ENCODE measurements around the gene ACTR3. TPM values are rescaled to one million over a fixed set of nuclear protein-coding genes. Genes with fewer than 3 reads are reported as not detected.

ACTR3 gene
- total and polyA plus RNA-seq, 2 experiments from 2014 or later = 63.7 to 137 TPM

DNA sequence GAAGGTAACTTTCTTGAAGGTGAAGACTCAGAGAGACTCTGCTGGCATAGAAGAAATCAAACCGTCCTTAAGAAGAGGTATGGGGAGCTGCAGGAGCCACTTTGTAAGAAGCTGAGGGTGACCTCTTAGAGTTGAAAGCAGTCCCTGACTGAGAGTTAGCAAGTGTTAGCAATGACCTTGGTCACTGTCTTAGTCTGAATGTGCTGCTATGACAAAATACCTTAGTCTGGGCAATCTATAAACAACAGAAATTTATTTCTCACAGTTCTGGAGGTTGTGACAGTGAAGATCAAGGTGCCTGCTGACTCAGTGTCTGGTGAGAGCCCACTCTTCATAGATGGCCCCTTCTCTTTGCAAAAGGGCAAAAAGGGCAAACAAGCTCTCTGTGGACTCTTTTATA lies 35.7 kb upstream of the ACTR3 start:
- Histone ChIP-seq H3F3A (replicated peaks; ENCODE audit: low read depth) (no peaks in the 10 kb centered on the region), H3K4me3 (no peak overlapping the region), H2AFZ (no peak overlapping the region), H3K27ac (ENCODE audit: low read depth) (no peak overlapping the region), H3K9me2 (ENCODE audit: insufficient read depth) (no peaks in the 10 kb centered on the region), H3K79me2 (replicated peaks; ENCODE audit: insufficient read depth) (no peaks in the 10 kb centered on the region), H3K4me2 (no peak overlapping the region), H3K36me3 (ENCODE audit: insufficient read depth) (no peaks in the 10 kb centered on the region), H4K20me1 (replicated peaks; ENCODE audit: insufficient read depth) (no peaks in the 10 kb centered on the region), H3K4me1 (ENCODE audit: insufficient read depth) (no peaks in the 10 kb centered on the region), H3K27me3 (ENCODE audit: insufficient read depth) (no peaks in the 10 kb centered on the region)
- Mint-ChIP-seq H3K27me3 (ENCODE audit: insufficient read depth, low read depth, poor library complexity) (no peaks in the 10 kb centered on the region), H3K4me3 (no peak overlapping the region), H3K36me3 (ENCODE audit: low read depth) (no peaks in the 10 kb centered on the region), H3K4me1 (no peaks in the 10 kb centered on the region), H3K9me3 (no peaks in the 10 kb centered on the region), H3K27ac (no peak overlapping the region)
- DNase-seq (ENCODE audit: low spot score) = no peak
- ATAC-seq = no peak
- TF ChIP-seq POLR2AphosphoS5 (IDR thresholded peaks at IDR 0.05; ENCODE audit: low read depth) = no peak
- TF ChIP-seq NANOG (IDR thresholded peaks at IDR 0.05; ENCODE audit: borderline replicate concordance) = no peak
- no peak for TF ChIP-seq EZH2 (IDR thresholded peaks at IDR 0.05; ENCODE audit: low read depth, unreplicated experiment)
- TF ChIP-seq, protein P1, sequence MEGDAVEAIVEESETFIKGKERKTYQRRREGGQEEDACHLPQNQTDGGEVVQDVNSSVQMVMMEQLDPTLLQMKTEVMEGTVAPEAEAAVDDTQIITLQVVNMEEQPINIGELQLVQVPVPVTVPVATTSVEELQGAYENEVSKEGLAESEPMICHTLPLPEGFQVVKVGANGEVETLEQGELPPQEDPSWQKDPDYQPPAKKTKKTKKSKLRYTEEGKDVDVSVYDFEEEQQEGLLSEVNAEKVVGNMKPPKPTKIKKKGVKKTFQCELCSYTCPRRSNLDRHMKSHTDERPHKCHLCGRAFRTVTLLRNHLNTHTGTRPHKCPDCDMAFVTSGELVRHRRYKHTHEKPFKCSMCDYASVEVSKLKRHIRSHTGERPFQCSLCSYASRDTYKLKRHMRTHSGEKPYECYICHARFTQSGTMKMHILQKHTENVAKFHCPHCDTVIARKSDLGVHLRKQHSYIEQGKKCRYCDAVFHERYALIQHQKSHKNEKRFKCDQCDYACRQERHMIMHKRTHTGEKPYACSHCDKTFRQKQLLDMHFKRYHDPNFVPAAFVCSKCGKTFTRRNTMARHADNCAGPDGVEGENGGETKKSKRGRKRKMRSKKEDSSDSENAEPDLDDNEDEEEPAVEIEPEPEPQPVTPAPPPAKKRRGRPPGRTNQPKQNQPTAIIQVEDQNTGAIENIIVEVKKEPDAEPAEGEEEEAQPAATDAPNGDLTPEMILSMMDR (conservative IDR thresholded peaks at IDR 0.05; ENCODE audit: low read depth in 2 of 2) = no peak
- no peak for TF ChIP-seq REST (IDR thresholded peaks at IDR 0.05; ENCODE audit: unreplicated experiment)
- no peak for TF ChIP-seq ZNF462 (CRISPR knock-in tag; IDR thresholded peaks at IDR 0.05)

Data from GM23338 (cell line).